RPMI7951 (cell line): ENCODE measurements around the gene LRRC4C. TPM values are rescaled to one million over a fixed set of nuclear protein-coding genes. Genes with fewer than 3 reads are reported as not detected.
"Not testable (repeated sequence)": the region's sequence is repeated elsewhere in the genome, so short reads cannot be mapped to it uniquely, and the experiment has no call there.

Experiments
- DNase-seq: peaks from one replicate; pipeline ENCODE4 v3.0.0-alpha.2; 2012; ENCODE audit warnings: low read depth
- total RNA-seq: library from RNA; depleted of rRNA; stranded (reverse); fragments of >200 nt; shearing (Covaris generic); gene quantifications from 2 replicates; pipeline ENCODE4 v1.2.3, GENCODE V29; 2014

LRRC4C gene
- total RNA-seq, 1 experiment from 2014 or later, result not detected

DNA sequence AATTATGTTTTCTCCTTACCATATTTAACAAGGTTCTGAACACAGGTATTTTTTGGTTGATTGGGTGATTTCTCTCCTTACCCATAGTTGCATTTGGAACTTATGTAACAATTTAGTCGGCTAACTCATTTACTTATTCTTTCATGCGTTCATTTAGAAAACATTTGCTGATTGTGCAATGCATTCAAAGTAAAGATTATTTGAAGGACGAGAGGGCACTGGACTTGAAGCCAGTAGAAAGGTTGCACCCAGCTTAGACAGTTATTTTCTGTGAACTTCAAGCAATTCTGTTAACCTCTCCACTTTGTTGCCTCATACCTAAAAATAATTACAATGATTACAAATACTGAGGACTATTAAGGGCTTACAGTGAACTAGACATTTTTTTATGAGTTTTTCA is 769.6 kb downstream of the LRRC4C start:
- DNase-seq, result no peak

- DNase-seq, result no peak
Measured at GRCh38 chr11:40688369-40688768, 771.1 kb downstream of the LRRC4C start.

GRCh38 chr11:40686765-40687164 is 772.7 kb downstream of the LRRC4C start:
- DNase-seq, result no peak

- no peak for DNase-seq
Measured at GRCh38 chr11:40683010-40683409, 776.4 kb downstream of the LRRC4C start.

GRCh38 chr11:40679276-40679675 is 780.2 kb downstream of the LRRC4C start:
- DNase-seq, result no peak

DNA sequence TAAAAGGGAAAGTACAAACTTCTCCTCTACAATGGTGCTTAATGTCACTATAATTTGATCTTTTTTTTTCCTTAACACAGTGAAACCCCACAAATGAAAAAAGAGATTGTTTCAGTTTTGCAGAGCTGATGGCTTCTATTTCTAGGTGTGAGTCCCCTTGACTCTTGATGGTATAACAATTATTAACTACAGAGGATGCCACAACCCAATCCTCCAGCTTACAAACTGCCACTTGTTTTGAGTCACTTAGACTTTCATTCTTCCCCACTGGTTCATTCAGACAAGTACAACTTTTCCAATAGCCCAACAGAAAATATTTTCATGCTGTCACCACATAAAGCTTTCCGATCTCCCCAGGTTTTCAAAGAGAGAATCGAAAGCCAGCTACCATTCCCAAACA is 812.2 kb downstream of the LRRC4C start:
- no peak for DNase-seq

GRCh38 chr11:40642284-40642683 is 817.2 kb downstream of the LRRC4C start:
- no peak for DNase-seq

GRCh38 chr11:40619654-40620053 is 839.8 kb downstream of the LRRC4C start:
- no peak for DNase-seq

DNA sequence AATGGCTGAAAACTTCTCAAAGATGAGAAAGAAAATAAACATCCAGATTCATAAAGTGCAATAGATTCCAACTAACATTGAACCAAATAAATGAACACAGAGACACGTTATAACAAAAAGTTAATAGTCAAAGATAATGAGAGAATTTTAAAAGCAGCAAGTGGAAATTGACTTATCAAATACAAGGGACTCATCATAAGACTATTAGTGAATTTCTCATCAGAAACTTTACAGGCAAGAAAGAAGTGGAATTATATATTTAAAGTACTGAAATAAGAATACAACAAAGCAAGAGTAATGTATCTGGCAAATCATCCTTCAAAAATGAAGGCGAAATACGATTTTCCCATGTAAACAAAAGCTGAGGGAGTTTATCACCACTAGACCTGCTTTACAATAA is 852.7 kb downstream of the LRRC4C start:
- DNase-seq, result no peak

GRCh38 chr11:40602866-40603552 is 856.4 kb downstream of the LRRC4C start:
- no peak for DNase-seq

- DNase-seq, result no peak
Measured at GRCh38 chr11:40597546-40598113, 861.8 kb downstream of the LRRC4C start.

DNA sequence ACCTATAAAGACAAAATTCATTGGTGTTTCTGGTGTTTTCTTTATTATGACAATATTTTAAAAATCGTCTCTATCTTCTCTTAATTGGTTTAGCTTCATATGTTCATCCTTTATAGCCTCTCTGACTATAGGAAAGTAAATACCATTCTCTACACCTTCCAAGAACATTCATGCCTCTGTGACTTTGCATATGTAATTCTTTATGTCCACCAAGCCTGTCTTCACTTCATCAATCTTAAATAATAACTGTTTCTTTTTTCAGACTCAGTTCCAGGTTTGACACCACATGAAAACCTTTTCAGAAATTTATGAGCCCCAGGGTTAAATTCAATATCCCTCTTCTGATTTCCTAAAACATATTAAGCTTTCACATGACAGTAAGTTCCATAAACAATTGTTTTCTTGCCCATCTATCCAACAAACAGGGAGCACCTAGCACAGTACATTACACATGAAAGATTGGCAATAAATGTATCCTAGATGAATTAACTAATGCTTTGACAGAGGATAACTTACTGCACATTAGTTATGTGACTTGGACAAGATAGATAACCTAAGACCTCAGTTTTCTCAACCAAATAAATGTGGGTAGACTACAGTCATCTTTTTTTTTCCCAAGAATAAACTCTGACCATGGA is 886.1 kb downstream of the LRRC4C start:
- DNase-seq, result no peak

GRCh38 chr11:40569947-40570531 is 889.4 kb downstream of the LRRC4C start:
- no peak for DNase-seq

GRCh38 chr11:40567392-40567791 is 892.1 kb downstream of the LRRC4C start:
- no peak for DNase-seq

DNA sequence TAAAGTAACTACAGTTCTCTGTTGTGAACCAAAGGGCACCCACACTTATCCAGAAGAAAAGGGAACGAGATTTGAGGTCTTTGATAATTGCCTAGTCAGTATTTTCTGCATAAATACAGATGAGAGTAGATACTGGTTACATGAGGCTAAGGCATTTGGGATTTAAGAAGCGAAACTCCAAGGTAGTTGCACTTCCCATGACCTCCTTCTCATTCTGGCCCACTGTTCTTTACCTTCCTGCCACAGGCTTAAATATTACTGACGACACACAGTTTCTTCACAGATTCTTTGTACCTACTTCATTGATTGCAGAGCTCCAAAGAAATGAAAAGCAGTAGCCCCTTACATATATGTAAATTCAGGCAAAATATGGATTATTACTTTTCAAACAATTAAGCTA is 915.3 kb downstream of the LRRC4C start:
- no peak for DNase-seq

DNA sequence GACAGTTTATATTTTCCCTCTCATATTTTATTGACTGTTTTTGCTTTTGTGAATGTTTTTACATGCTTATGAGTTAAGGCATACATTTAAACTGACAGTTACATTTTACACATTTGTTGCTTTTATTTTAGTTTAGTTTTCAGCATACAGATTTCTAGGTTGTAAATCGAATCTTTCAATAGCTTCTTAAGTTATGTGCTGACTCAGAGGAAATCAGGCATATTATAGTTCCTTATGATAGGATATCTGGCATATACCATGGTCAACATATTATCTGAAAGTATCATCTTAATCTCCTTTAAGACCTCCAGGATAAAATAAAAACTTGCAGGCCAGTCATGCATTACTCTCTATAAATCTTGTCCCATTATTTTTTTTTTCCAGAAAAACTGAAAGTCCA is 916.6 kb downstream of the LRRC4C start:
- DNase-seq, result no peak

GRCh38 chr11:40537734-40538133 is 921.7 kb downstream of the LRRC4C start:
- DNase-seq, result no peak

GRCh38 chr11:40522080-40522479 is 937.4 kb downstream of the LRRC4C start:
- DNase-seq, result not testable (repeated sequence)

DNA sequence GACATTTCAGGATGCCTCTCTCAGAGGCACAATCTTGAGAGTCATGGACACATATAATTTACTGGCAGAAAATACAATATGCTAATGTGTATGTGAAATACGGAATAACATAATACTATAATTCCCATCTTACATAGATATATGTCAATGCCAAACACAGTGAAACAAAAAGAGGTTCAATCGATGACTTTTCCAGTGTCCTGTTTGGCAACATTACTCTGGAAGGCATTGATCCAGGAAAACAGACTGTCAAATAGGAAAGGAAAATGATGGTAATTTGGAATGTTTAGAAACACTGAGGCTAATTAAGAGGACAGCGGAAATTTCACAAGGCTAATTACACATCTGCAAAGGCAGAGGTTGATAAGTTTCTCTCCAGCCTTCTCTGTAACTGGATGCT is 942.3 kb downstream of the LRRC4C start:
- DNase-seq, result no peak

DNA sequence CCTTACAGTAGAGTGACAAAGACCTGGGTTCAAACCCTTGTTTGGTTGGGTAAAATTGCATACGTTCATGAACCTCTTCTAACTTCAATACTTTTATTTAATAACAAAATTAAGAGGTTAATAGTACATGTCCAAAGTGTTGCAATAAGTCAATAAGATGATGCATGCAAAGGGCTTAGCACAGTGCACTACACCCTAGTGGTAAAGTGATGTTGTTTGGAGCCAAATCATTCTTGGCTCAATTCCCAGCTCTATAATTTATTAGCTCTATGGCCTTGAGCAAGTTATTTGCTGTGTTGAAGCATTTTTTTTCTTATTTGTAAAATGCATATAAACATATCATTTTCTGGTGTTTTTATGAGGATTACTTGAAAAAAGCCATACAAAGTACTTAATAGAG is 945.3 kb downstream of the LRRC4C start:
- peak; percentile 0 for DNase-seq

GRCh38 chr11:40513281-40513680 is 946.2 kb downstream of the LRRC4C start:
- DNase-seq, result no peak

DNA sequence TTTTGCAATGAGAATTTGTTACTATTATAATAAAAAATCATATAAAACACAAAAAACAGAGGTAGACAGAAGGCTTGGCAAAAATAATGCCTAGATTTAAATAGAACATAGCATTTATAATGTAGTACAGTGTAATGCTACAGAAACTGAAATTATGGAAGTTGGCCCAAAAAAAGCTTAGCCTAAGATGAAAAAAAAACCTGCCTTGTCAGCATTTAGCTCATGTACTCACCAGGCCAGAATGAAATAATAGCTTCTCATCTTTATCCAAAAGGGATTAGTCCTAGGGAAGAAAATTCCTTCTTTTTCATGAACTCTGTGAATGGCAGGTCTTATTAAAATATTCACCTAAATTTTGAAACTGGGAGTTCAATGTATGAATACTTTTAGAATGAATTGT is 951.1 kb downstream of the LRRC4C start:
- DNase-seq, result no peak

GRCh38 chr11:40506226-40506625 is 953.2 kb downstream of the LRRC4C start:
- no peak for DNase-seq
